GM23338 (cell line): ENCODE data around the gene TCERG1L.

Experiments
- EZH2 ChIP-seq: fragments of 200-600 bp; sonication (generic); IDR thresholded peaks from one replicate; pipeline ENCODE4 v1.8.0; 2017; ENCODE audit warnings: antibody characterized with exemption, mild to moderate bottlenecking, low read depth; ENCODE audit not compliant: unreplicated experiment
- NANOG ChIP-seq: IDR thresholded peaks from 2 replicates; pipeline ENCODE4 v1.6.1; 2016; ENCODE audit warnings: antibody characterized with exemption, borderline replicate concordance
- POLR2AphosphoS5 ChIP-seq: IDR thresholded peaks from 2 replicates; pipeline ENCODE4 v1.6.1; 2016; ENCODE audit warnings: antibody characterized with exemption, low read depth
- TF ChIP-seq, protein P1 (sequence below), 2 experiments: fragments of 200-600 bp in 1 of 2; sonication (generic) in 1 of 2; conservative IDR thresholded peaks; 2 replicates each; pipeline versions ENCODE4 v1.5.1 to v1.6.1; 2016 to 2017; ENCODE audit warnings: antibody characterized with exemption in 2 of 2, low read depth in 2 of 2, mild to moderate bottlenecking in 2 of 2, moderate library complexity in 1 of 2
- TF ChIP-seq, protein P2 (sequence below): IDR thresholded peaks from one replicate; pipeline ENCODE4 v1.6.1; 2018; ENCODE audit warnings: antibody characterized with exemption; ENCODE audit not compliant: unreplicated experiment

DNA sequence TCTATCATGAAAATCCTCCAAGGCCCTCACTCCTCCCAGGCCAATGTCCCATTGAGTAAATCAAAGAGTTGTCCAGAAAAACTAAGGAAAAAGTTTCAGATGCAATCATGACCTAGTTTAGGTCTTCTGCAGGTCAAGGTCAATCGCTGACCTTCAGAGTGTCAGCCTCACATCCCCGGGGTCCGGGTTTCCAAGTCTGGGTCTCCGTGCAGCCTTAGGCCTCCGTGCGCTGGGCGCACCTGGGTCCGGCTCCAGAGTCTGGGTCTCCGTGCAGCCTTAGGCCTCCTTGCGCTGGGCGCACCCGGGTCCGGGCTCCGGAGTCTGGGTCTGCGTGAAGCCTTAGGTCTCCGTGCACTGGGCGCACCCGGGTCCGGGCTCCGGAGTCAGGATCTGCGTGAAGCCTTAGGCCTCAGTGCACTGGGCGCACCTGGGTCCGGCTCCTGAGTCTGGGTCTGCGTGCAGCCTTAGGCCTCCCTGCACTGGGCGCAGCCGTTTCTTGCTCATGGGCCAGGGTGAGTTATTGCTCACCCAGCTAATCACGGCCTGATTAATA is 236.2 kb downstream of the TCERG1L start:
- TF ChIP-seq, protein P1, sequence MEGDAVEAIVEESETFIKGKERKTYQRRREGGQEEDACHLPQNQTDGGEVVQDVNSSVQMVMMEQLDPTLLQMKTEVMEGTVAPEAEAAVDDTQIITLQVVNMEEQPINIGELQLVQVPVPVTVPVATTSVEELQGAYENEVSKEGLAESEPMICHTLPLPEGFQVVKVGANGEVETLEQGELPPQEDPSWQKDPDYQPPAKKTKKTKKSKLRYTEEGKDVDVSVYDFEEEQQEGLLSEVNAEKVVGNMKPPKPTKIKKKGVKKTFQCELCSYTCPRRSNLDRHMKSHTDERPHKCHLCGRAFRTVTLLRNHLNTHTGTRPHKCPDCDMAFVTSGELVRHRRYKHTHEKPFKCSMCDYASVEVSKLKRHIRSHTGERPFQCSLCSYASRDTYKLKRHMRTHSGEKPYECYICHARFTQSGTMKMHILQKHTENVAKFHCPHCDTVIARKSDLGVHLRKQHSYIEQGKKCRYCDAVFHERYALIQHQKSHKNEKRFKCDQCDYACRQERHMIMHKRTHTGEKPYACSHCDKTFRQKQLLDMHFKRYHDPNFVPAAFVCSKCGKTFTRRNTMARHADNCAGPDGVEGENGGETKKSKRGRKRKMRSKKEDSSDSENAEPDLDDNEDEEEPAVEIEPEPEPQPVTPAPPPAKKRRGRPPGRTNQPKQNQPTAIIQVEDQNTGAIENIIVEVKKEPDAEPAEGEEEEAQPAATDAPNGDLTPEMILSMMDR (conservative IDR thresholded peaks at IDR 0.05; ENCODE audit: low read depth in 2 of 2) = no peak
- TF ChIP-seq POLR2AphosphoS5 = no peak
- TF ChIP-seq, protein P2, sequence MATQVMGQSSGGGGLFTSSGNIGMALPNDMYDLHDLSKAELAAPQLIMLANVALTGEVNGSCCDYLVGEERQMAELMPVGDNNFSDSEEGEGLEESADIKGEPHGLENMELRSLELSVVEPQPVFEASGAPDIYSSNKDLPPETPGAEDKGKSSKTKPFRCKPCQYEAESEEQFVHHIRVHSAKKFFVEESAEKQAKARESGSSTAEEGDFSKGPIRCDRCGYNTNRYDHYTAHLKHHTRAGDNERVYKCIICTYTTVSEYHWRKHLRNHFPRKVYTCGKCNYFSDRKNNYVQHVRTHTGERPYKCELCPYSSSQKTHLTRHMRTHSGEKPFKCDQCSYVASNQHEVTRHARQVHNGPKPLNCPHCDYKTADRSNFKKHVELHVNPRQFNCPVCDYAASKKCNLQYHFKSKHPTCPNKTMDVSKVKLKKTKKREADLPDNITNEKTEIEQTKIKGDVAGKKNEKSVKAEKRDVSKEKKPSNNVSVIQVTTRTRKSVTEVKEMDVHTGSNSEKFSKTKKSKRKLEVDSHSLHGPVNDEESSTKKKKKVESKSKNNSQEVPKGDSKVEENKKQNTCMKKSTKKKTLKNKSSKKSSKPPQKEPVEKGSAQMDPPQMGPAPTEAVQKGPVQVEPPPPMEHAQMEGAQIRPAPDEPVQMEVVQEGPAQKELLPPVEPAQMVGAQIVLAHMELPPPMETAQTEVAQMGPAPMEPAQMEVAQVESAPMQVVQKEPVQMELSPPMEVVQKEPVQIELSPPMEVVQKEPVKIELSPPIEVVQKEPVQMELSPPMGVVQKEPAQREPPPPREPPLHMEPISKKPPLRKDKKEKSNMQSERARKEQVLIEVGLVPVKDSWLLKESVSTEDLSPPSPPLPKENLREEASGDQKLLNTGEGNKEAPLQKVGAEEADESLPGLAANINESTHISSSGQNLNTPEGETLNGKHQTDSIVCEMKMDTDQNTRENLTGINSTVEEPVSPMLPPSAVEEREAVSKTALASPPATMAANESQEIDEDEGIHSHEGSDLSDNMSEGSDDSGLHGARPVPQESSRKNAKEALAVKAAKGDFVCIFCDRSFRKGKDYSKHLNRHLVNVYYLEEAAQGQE = no peak
- TF ChIP-seq EZH2 = no peak
- no peak for TF ChIP-seq NANOG
